Hepatocyte (in vitro differentiated cells): ENCODE measurements around the gene ANO5. TPM values are rescaled to one million over a fixed set of nuclear protein-coding genes. Genes with fewer than 3 reads are reported as not detected.
A peak's percentile ranks its signal among the peaks of the same experiment; 100 is the strongest.

ENCODE experiments used
- DNase-seq: peaks from one replicate; pipeline ENCODE4 v3.0.0-alpha.2; 2016; ENCODE audit warnings: low spot score
- H2AFZ ChIP-seq: fragments of 200-600 bp; sonication (generic); 2 replicates; pipeline ENCODE4 v1.6.0; 2016; ENCODE audit warnings: antibody characterized with exemption, mild to moderate bottlenecking
- H3K27ac ChIP-seq: fragments of 200-600 bp; sonication (generic); 2 replicates; pipeline ENCODE4 v1.5.1; 2016; ENCODE audit warnings: mild to moderate bottlenecking
- H3K27me3 ChIP-seq: fragments of 200-600 bp; sonication (generic); 2 replicates; pipeline ENCODE4 v1.6.1; 2016
- H3K36me3 ChIP-seq: fragments of 200-600 bp; sonication (generic); replicated peaks from 2 replicates; pipeline ENCODE4 v1.5.1; 2016; ENCODE audit warnings: low read depth; ENCODE audit not compliant: insufficient read depth
- H3K4me1 ChIP-seq: fragments of 200-600 bp; sonication (generic); 2 replicates; pipeline ENCODE4 v1.5.1; 2016; ENCODE audit warnings: mild to moderate bottlenecking, moderate library complexity; ENCODE audit not compliant: insufficient read depth
- H3K4me2 ChIP-seq: fragments of 200-600 bp; sonication (generic); 2 replicates; pipeline ENCODE4 v1.6.0; 2016
- H3K4me3 ChIP-seq: fragments of 200-600 bp; sonication (generic); 2 replicates; pipeline ENCODE4 v1.5.1; 2016; ENCODE audit warnings: mild to moderate bottlenecking
- H3K79me2 ChIP-seq: fragments of 200-600 bp; sonication (generic); 2 replicates; pipeline ENCODE4 v1.6.0; 2017; ENCODE audit warnings: mild to moderate bottlenecking
- H3K9me2 ChIP-seq: fragments of 200-600 bp; sonication (generic); replicated peaks from 2 replicates; pipeline ENCODE4 v1.6.0; 2017; ENCODE audit warnings: mild to moderate bottlenecking; ENCODE audit not compliant: insufficient read depth
- H3K9me3 ChIP-seq: fragments of 200-600 bp; sonication (generic); 2 replicates; pipeline ENCODE4 v1.5.1; 2016; ENCODE audit warnings: low read depth, mild to moderate bottlenecking
- H4K20me1 ChIP-seq: fragments of 200-600 bp; sonication (generic); 2 replicates; pipeline ENCODE4 v1.6.0; 2016; ENCODE audit warnings: mild to moderate bottlenecking; ENCODE audit not compliant: insufficient read depth, poor library complexity, severe bottlenecking
- CTCF ChIP-seq: fragments of 200-600 bp; sonication (generic); IDR thresholded peaks from 2 replicates; pipeline ENCODE4 v1.5.1; 2016; ENCODE audit warnings: antibody characterized with exemption, mild to moderate bottlenecking; ENCODE audit not compliant: poor library complexity
- EZH2 ChIP-seq: fragments of 200-600 bp; sonication (generic); IDR thresholded peaks from 2 replicates; pipeline ENCODE4 v1.6.1; 2016; ENCODE audit warnings: antibody characterized with exemption, mild to moderate bottlenecking, borderline replicate concordance
- EZH2phosphoT487 ChIP-seq: fragments of 200-600 bp; sonication (generic); IDR thresholded peaks from one replicate; pipeline ENCODE4 v1.6.1; 2018; ENCODE audit warnings: antibody characterized with exemption, mild to moderate bottlenecking, low read depth, moderate library complexity; ENCODE audit not compliant: unreplicated experiment, severe bottlenecking
- WGBS: methylation state at CpG from one replicate; pipeline ENCODE4 v1.1.6; 2016; ENCODE audit warnings: low lambda C conversion rate; ENCODE audit errors: missing lambda C conversion rate; 5-methylcytosine and 5-hydroxymethylcytosine counted together
- polyA plus RNA-seq: library from polyadenylated mRNA; unstranded; fragments of >200 nt; fragmentation: Nextera tagmentation; extraction: Ambion mirVana; gene quantifications from 2 replicates; pipeline ENCODE4 v1.2.1, GENCODE V29; 2016
- total RNA-seq: library from RNA; depleted of rRNA; stranded (reverse); fragments of >200 nt; gene quantifications from 2 replicates; pipeline ENCODE4 v1.2.3, GENCODE V29; 2014

The ANO5 gene
- total and polyA plus RNA-seq, 2 experiments from 2014 or later, result 2.6 to 8.0 TPM

DNA sequence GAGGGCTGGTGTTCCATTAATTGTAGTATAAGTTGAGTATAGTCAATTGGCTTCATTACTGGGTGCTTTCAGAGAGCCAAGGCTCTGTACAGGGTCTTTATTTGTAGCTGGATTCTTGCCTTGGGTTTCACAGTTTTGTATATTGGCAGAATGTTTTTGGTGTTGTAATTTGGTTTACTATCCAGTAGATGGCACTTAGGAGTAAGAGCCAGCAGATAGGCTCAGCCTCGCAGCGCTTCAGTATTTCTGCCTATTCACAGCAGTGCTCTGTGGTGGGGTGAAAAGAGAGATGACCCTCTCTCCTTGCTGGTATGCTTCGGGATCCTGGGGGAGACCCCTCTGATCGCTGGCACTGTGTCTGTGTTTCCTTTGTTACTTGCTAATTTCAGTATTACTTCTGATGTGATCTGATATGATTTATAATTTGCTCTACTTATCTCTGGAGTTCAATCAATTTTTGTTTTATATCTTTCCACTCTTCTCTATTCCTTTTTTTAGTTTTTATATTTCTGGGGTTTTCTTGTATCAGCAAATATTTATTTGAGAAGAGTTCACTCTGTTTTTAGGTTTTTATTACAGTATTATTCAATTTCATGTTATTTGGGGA lies 52.2 kb downstream of the ANO5 start:
- H4K20me1 ChIP-seq, result no peaks in the 10 kb centered on the region
- no peaks in the 10 kb centered on the region for H3K27me3 ChIP-seq
- H2AFZ ChIP-seq, result no peak overlapping the region
- H3K4me1 ChIP-seq, result no peaks in the 10 kb centered on the region
- WGBS, result 10% methylated on average over 4 of the region's 4 CpGs
- H3K9me3 ChIP-seq, result no peaks in the 10 kb centered on the region
- no peaks in the 10 kb centered on the region for H3K36me3 ChIP-seq
- H3K4me3 ChIP-seq, result no peak overlapping the region
- no peak overlapping the region for H3K4me2 ChIP-seq
- H3K79me2 ChIP-seq, result no peaks in the 10 kb centered on the region
- no peak overlapping the region for H3K27ac ChIP-seq
- H3K9me2 ChIP-seq, result no peaks in the 10 kb centered on the region
- peak; percentile 68 for DNase-seq
- TF ChIP-seq CTCF (peak; percentile 64), EZH2phosphoT487 (no peak)

DNA sequence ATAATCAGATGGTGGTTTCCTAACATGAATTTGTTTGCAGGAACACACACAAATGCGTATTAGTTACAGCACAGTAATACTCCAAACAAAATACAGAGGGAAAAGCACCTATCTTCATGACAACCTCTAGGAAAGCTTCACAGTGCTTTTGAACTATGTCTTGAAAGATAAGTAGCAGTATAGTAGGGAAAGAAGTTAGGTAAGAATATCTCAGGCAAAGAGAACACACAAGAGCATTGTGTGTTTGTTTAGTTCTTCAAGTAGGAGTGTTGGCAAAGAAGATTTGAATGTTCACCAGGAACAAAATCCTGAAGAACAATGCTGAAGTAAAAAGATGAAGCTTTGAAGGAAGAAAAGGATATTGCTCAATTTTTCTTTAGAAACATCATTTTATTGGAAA lies 54.1 kb downstream of the ANO5 start:
- TF ChIP-seq EZH2 (no peak), CTCF (no peak), EZH2phosphoT487 (no peak)
- no peaks in the 10 kb centered on the region for H3K9me3 ChIP-seq
- no peak for DNase-seq
- no peak overlapping the region for H2AFZ ChIP-seq
- WGBS, result 97% methylated on average over 1 of the region's 1 CpG
- H3K27me3 ChIP-seq, result no peaks in the 10 kb centered on the region
- no peaks in the 10 kb centered on the region for H3K9me2 ChIP-seq
- no peaks in the 10 kb centered on the region for H3K4me1 ChIP-seq
- H4K20me1 ChIP-seq, result no peaks in the 10 kb centered on the region
- H3K36me3 ChIP-seq, result no peaks in the 10 kb centered on the region
- H3K4me2 ChIP-seq, result no peak overlapping the region
- H3K79me2 ChIP-seq, result no peaks in the 10 kb centered on the region
- no peak overlapping the region for H3K4me3 ChIP-seq
- no peak overlapping the region for H3K27ac ChIP-seq

DNA sequence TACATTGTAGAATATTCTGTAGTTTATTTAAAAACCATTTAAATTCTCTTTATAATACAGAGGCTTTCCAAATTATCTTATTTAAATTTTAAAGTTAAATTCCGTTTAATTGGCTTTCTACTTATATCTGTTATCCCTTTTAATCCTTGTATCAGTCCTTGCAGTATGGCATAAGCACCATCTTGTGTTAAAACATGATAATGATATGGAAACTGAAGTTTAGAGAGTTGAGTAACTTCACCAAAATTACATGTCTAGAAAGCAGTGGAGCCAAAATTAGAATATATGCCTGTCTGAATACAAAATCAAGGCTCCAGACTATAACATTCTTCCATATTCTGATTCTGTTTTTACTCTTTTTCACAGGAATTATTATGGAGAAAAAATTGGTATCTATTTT lies 57.0 kb downstream of the ANO5 start:
- 75% methylated on average over 1 of the region's 1 CpG for WGBS
- DNase-seq, result no peak
- Histone ChIP-seq H4K20me1 (no peaks in the 10 kb centered on the region), H3K4me1 (no peaks in the 10 kb centered on the region), H3K4me2 (no peak overlapping the region), H3K36me3 (no peaks in the 10 kb centered on the region), H3K79me2 (no peaks in the 10 kb centered on the region), H3K9me2 (no peaks in the 10 kb centered on the region), H2AFZ (no peak overlapping the region), H3K27ac (no peak overlapping the region), H3K27me3 (no peaks in the 10 kb centered on the region), H3K4me3 (no peak overlapping the region), H3K9me3 (no peaks in the 10 kb centered on the region)
- TF ChIP-seq EZH2phosphoT487 (no peak), EZH2 (no peak), CTCF (no peak)

GRCh38 chr11:22256876-22257275 lies 64.0 kb downstream of the ANO5 start:
- Histone ChIP-seq H3K4me1 (no peaks in the 10 kb centered on the region), H3K4me2 (no peak overlapping the region), H3K9me3 (no peaks in the 10 kb centered on the region), H3K27ac (no peak overlapping the region), H3K27me3 (no peaks in the 10 kb centered on the region), H3K79me2 (no peaks in the 10 kb centered on the region), H3K36me3 (no peaks in the 10 kb centered on the region), H2AFZ (no peak overlapping the region), H3K9me2 (no peaks in the 10 kb centered on the region), H4K20me1 (no peaks in the 10 kb centered on the region), H3K4me3 (no peak overlapping the region)
- 94% methylated on average over 1 of the region's 1 CpG for WGBS
- no peak for TF ChIP-seq EZH2
- TF ChIP-seq CTCF, result no peak
- no peak for TF ChIP-seq EZH2phosphoT487
- no peak for DNase-seq
